H1 (cell line): Measurements from ENCODE around the gene HOGA1. TPM values are rescaled to one million over a fixed set of nuclear protein-coding genes. Genes with fewer than 3 reads are reported as not detected.

Source experiments
- CTCF ChIA-PET: fragments of 300-600 bp; sonication (Branson Sonifier 250); formaldehyde crosslinking; loops from one replicate; lab custom pipeline; 2021; ENCODE audit not compliant: partially characterized antibody; lab: Charles Lee
- POLR2A ChIA-PET: fragments of 300-600 bp; sonication (Branson Sonifier 250); formaldehyde crosslinking; loops from one replicate; lab custom pipeline; 2021; ENCODE audit warnings: inconsistent platforms; ENCODE audit not compliant: partially characterized antibody; lab: Charles Lee
- DNase-seq, 2 experiments: peaks; one replicate each; pipeline versions ENCODE4 v3.0.0 to v3.0.0-alpha.2; 2010 to 2022; ENCODE audit warnings: low spot score in 2 of 2, low read depth in 1 of 2, mixed read lengths in 1 of 2
- FAIRE-seq: peaks from 2 replicates; lab custom pipeline; 2011; peaks lifted over from hg19 to GRCh38; lab: Jason Lieb, UNC
- H2AFZ ChIP-seq: 2 replicates; pipeline ENCODE4 v1.8.1; 2012; ENCODE audit warnings: low read length, inconsistent platforms
- H2AK5ac ChIP-seq: 2 replicates; pipeline ENCODE4 v1.6.1; 2013; ENCODE audit warnings: low read depth, low read length
- H2BK120ac ChIP-seq: replicated peaks from 2 replicates; pipeline ENCODE3; 2013; ENCODE audit warnings: low read depth, low read length, inconsistent platforms
- H2BK12ac ChIP-seq: 2 replicates; pipeline ENCODE4 v1.6.1; 2013; ENCODE audit warnings: low read depth, low read length
- H2BK15ac ChIP-seq: 2 replicates; pipeline ENCODE4 v1.6.1; 2013; ENCODE audit warnings: low read length
- H2BK20ac ChIP-seq: 2 replicates; pipeline ENCODE4 v1.6.1; 2013; ENCODE audit warnings: low read length
- H2BK5ac ChIP-seq: 2 replicates; pipeline ENCODE4 v1.6.1; 2013; ENCODE audit warnings: low read depth, low read length
- H3K14ac ChIP-seq: 2 replicates; pipeline ENCODE4 v1.6.1; 2013; ENCODE audit warnings: inconsistent platforms; ENCODE audit not compliant: insufficient read length
- H3K18ac ChIP-seq: 2 replicates; pipeline ENCODE4 v1.6.1; 2013; ENCODE audit warnings: low read length; ENCODE audit errors: extremely low read depth
- H3K23ac ChIP-seq: 2 replicates; pipeline ENCODE4 v1.6.1; 2013; ENCODE audit warnings: inconsistent platforms; ENCODE audit not compliant: insufficient read length
- H3K23me2 ChIP-seq: 2 replicates; pipeline ENCODE4 v1.6.1; 2013; ENCODE audit warnings: low read depth, low read length
- H3K27ac ChIP-seq: 2 replicates; pipeline ENCODE4 v1.6.1; 2011; ENCODE audit warnings: low read depth, low read length, inconsistent platforms
- H3K27me3 ChIP-seq, 4 experiments: replicated peaks in 1 of 4; 1 replicate in 1 of 4; 2 replicates in 3 of 4; pipeline versions ENCODE4 v1.6.1 to v1.8.1; 2011 to 2013; ENCODE audit warnings: low read length in 3 of 4, mild to moderate bottlenecking in 3 of 4, inconsistent platforms in 2 of 4, mixed read lengths in 2 of 4, moderate library complexity in 1 of 4; ENCODE audit not compliant: control insufficient read depth in 3 of 4, insufficient read depth in 3 of 4; ENCODE audit errors: extremely low read depth in 1 of 4
- H3K36me3 ChIP-seq, 4 experiments: 2 replicates each; pipeline versions ENCODE4 v1.6.1 to v1.8.1; 2011 to 2013; ENCODE audit warnings: mild to moderate bottlenecking in 4 of 4, low read length in 3 of 4, moderate library complexity in 2 of 4, control low read depth in 1 of 4, inconsistent platforms in 1 of 4; ENCODE audit not compliant: insufficient read depth in 4 of 4, control insufficient read depth in 2 of 4
- H3K4ac ChIP-seq: replicated peaks from 2 replicates; pipeline ENCODE3; 2013; ENCODE audit warnings: low read length, low read depth, mixed read lengths, inconsistent platforms; ENCODE audit not compliant: insufficient read length
- H3K4me1 ChIP-seq, 4 experiments: replicated peaks in 1 of 4; 1 replicate in 1 of 4; 2 replicates in 3 of 4; pipeline versions ENCODE4 v1.6.1 to v1.8.1; 2011 to 2013; ENCODE audit warnings: low read length in 3 of 4, inconsistent platforms in 2 of 4, mixed read lengths in 1 of 4; ENCODE audit not compliant: insufficient read depth in 4 of 4, control insufficient read depth in 3 of 4
- H3K4me2 ChIP-seq, 2 experiments: 2 replicates each; pipeline versions ENCODE4 v1.6.1 to v1.8.1; 2011 to 2013; ENCODE audit warnings: low read depth in 2 of 2, low read length in 2 of 2, control low read depth in 1 of 2, inconsistent platforms in 1 of 2, mild to moderate bottlenecking in 1 of 2; ENCODE audit not compliant: insufficient read depth in 1 of 2
- H3K4me3 ChIP-seq, 4 experiments: fragments of 200-600, 300-600 bp in 1 of 4; sonication (generic), shearing (Covaris generic), sonication (Bioruptor Twin) in 1 of 4; 2 replicates each; pipeline versions ENCODE4 v1.5.1 to v1.8.1; 2011 to 2016; ENCODE audit warnings: low read length in 4 of 4, low read depth in 3 of 4, control low read depth in 2 of 4, inconsistent platforms in 2 of 4, mild to moderate bottlenecking in 2 of 4, mixed read lengths in 1 of 4, moderate library complexity in 1 of 4; ENCODE audit not compliant: insufficient read depth in 2 of 4; ENCODE audit errors: extremely low read depth in 1 of 4
- H3K56ac ChIP-seq: replicated peaks from 2 replicates; pipeline ENCODE3; 2013; ENCODE audit warnings: low read depth, mild to moderate bottlenecking, mixed read lengths, low read length, inconsistent platforms; ENCODE audit not compliant: insufficient read length
- H3K79me1 ChIP-seq: 2 replicates; pipeline ENCODE4 v1.6.1; 2013; ENCODE audit warnings: low read depth, low read length, control low read depth
- H3K79me2 ChIP-seq, 2 experiments: 2 replicates each; pipeline versions ENCODE4 v1.6.1 to v1.8.1; 2012 to 2013; ENCODE audit warnings: low read length in 2 of 2, mild to moderate bottlenecking in 2 of 2, inconsistent platforms in 1 of 2; ENCODE audit not compliant: insufficient read depth in 2 of 2, control insufficient read depth in 1 of 2
- H3K9ac ChIP-seq, 4 experiments: replicated peaks in 1 of 4; 1 replicate in 1 of 4; 2 replicates in 3 of 4; pipeline versions ENCODE4 v1.6.1 to v1.8.1; 2011 to 2013; ENCODE audit warnings: low read depth in 3 of 4, low read length in 3 of 4, control low read depth in 2 of 4, mild to moderate bottlenecking in 2 of 4, moderate library complexity in 2 of 4, inconsistent platforms in 1 of 4; ENCODE audit errors: extremely low read depth in 1 of 4
- H3K9me3 ChIP-seq, 2 experiments: 2 replicates each; pipeline versions ENCODE4 v1.6.1 to v1.8.1; 2012 to 2013; ENCODE audit warnings: mild to moderate bottlenecking in 2 of 2, moderate library complexity in 2 of 2, control low read depth in 1 of 2, inconsistent platforms in 1 of 2, low read depth in 1 of 2, low read length in 1 of 2, mixed read lengths in 1 of 2; ENCODE audit not compliant: insufficient read depth in 2 of 2
- H4K20me1 ChIP-seq, 2 experiments: replicated peaks in 1 of 2; 2 replicates each; pipeline versions ENCODE3 to v1.8.1; 2011 to 2013; ENCODE audit warnings: inconsistent platforms in 2 of 2, low read length in 2 of 2, mild to moderate bottlenecking in 1 of 2; ENCODE audit not compliant: insufficient read depth in 2 of 2, control insufficient read depth in 1 of 2
- H4K5ac ChIP-seq: 2 replicates; pipeline ENCODE4 v1.6.1; 2013; ENCODE audit warnings: low read length, low read depth, mixed read lengths, inconsistent platforms; ENCODE audit not compliant: insufficient read length
- H4K8ac ChIP-seq: 2 replicates; pipeline ENCODE4 v1.8.0; 2013; ENCODE audit warnings: mild to moderate bottlenecking, moderate library complexity, low read length, inconsistent platforms; ENCODE audit not compliant: insufficient read depth; ENCODE audit errors: extremely low read depth
- H4K91ac ChIP-seq: replicated peaks from 2 replicates; pipeline ENCODE3; 2013; ENCODE audit warnings: low read length, mixed read lengths, inconsistent platforms; ENCODE audit not compliant: insufficient read length
- POLR2AphosphoS5 ChIP-seq: IDR thresholded peaks from 2 replicates; pipeline ENCODE4 v1.6.1; 2011; ENCODE audit warnings: low read depth, low read length
- POU5F1 ChIP-seq: IDR thresholded peaks from 2 replicates; pipeline ENCODE4 v1.6.1; 2011; ENCODE audit warnings: low read depth, mild to moderate bottlenecking, low read length, moderate library complexity
- WGBS, 2 experiments: shearing (Covaris generic) in 1 of 2; methylation state at CpG; one replicate each; pipeline versions ENCODE4 v1.1.6 to v1.1.7; 2013 to 2015; ENCODE audit warnings: low lambda C conversion rate in 2 of 2, mixed read lengths in 2 of 2, inconsistent platforms in 1 of 2, low coverage in 1 of 2, missing lambda C conversion rate in 1 of 2; ENCODE audit not compliant: insufficient replicate concordance in 2 of 2, insufficient coverage in 1 of 2, insufficient read length in 1 of 2; ENCODE audit errors: extremely low coverage in 1 of 2, missing lambda C conversion rate in 1 of 2; 5-methylcytosine and 5-hydroxymethylcytosine counted together
- polyA plus RNA-seq, 7 experiments: library from polyadenylated mRNA; depleted of rRNA in 3 of 7; stranded (reverse) in 5 of 7; unstranded in 2 of 7; fragments of >200 nt in 5 of 7; fragments of 200-250 nt in 2 of 7; gene quantifications; 1 replicate in 5 of 7; 2 replicates in 1 of 7; 4 replicates in 1 of 7; pipeline versions ENCODE4 v1.2.1 to v1.2.3, GENCODE V29; 2011 to 2013; ENCODE audit warnings: missing spikeins in 2 of 7, mixed read lengths in 2 of 7
- total RNA-seq: library from RNA; stranded (reverse); fragmentation: NEBNext Ultra II Directional; extraction: Animal tissue kit (Norgen Biotek cat#: 25700); gene quantifications from 2 replicates; pipeline ENCODE4 v1.2.1, GENCODE V29; 2021

Gene HOGA1
- total and polyA plus RNA-seq, 2 of the 8 experiments (the other 6 are each of a cell fraction or from before 2014, with no cell fraction given) = 0.28 to 1.00 TPM

DNA sequence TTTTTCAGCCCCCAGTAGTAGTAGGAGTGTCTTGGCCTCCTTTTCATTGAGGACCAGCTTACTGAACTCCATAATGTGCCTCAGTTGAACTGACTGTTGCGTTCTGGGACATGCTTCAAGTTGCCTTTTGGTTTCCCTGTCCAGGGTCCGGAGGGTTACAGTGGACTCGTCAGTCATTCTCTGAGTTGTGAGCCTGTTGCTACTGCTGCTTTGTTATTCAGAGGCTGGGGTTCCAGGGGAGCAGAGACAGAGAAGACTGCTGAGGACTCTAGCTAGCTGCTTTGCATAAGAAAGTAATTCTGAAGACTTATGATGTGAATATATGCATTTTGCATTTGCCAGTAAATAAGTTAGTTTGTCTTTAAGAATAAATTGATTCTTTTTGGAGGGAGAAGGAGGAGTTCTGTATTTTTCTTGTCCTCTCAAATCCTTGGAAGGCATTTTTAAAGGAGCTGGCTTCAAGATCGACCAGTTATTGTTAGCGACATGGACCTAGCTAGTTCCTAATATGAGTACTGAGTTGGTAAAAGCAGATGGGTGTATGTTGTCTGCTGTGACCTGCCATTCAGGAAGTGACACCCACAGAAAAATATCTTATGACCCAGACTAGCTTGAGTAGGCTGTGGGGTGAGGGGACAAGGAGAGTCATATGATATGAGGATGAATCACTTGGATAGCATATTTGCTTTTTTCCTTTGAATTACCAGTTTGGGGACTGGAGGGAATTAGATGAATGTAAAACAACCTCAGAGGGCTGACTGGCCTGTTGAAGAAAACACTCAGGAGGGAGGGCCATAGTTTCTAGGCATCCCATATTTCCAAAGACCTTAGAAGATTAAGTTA, 64.6 kb downstream of the HOGA1 start:
- H4K8ac ChIP-seq = no peak overlapping the region
- H2AK5ac ChIP-seq = no peak overlapping the region; the same call in 1 of the 2 replicates
- H3K14ac ChIP-seq = no peak overlapping the region
- peaks cover 5 to 11% (median 9%) of the 10 kb centered on the region in 4 experiments; a peak in 6 of 7 replicates for H3K4me1 ChIP-seq
- H3K36me3 ChIP-seq = peaks cover 8 to 40% (median 32%) of the 10 kb centered on the region in 4 experiments
- TF ChIP-seq POU5F1 (peak; percentile 62; the same call in 1 of the 2 replicates), POLR2AphosphoS5 (no peak)
- TF ChIP-seq, all 59 proteins: peak for 1
- Histone ChIP-seq H3K9me3 (no peaks in the 10 kb centered on the region), H2BK20ac (peak overlapping the region; percentile 88), H3K18ac (peak overlapping the region; percentile 64), H3K79me2 (peaks cover 5 to 40% of the 10 kb centered on the region in 2 experiments; a peak in 3 of 4 replicates), H4K91ac (peak overlapping the region; percentile 52), H3K79me1 (no peaks in the 10 kb centered on the region; the same call in 1 of the 2 replicates), H2BK120ac (peak overlapping the region; percentile 58), H3K27me3 (no peaks in the 10 kb centered on the region), H3K4me2 (peak overlapping the region; percentile 73 to 77), H4K20me1 (no peaks in the 10 kb centered on the region), H2BK12ac (no peak overlapping the region; the same call in 1 of the 2 replicates), H3K4ac (no peak overlapping the region), H3K23ac (no peak overlapping the region), H3K9ac (peak overlapping the region in 1 of 4 experiments; percentile 13; a peak in 3 of 7 replicates), H3K27ac (peak overlapping the region; percentile 25; the same call in 1 of the 2 replicates), H2AFZ (no peak overlapping the region), H3K56ac (no peak overlapping the region), H2BK15ac (peak overlapping the region; percentile 53; the same call in 1 of the 2 replicates), H3K23me2 (no peaks in the 10 kb centered on the region), H2BK5ac (peak overlapping the region; percentile 71; the same call in 1 of the 2 replicates), H4K5ac (peak overlapping the region; percentile 50), H3K4me3 (peak overlapping the region in 3 of 4 experiments; percentile 28 to 36 (median 34); a peak in 5 of 8 replicates)
- ChIA-PET POLR2A (interaction anchor here (0.6 to 1.3 kb wide), 2 partner anchors 9 to 187 kb away, joined by 3 to 4 read pairs; partner anchors contain the start of gene PI4K2A), CTCF (interaction anchor here (0.7 to 1.9 kb wide), 2 partner anchors 28 to 53 kb away, joined by 3 to 6 read pairs; no protein-coding TSS in a partner anchor)
- peak in 1 of 2 experiments; percentile 52 for DNase-seq
- 23% methylated on average over 5 of the region's 5 CpGs; no CpG with 5 or more reads in 1 of the 2 experiments for WGBS, 2 experiments
- FAIRE-seq = no peak
